HepG2 (cell line): ENCODE data around the gene MRM3. TPM values are rescaled to one million over a fixed set of nuclear protein-coding genes. Genes with fewer than 3 reads are reported as not detected.

ENCODE experiments used
- ATAC-seq: fragments of 200-7000 bp; cut with Tn5 transposase; 3 replicates; pipeline ENCODE4 v1.9.1; 2020; ENCODE audit warnings: mild to moderate bottlenecking, moderate library complexity
- Bru-seq: library from RNA; stranded (reverse); fragments of 400-500 nt; gene quantifications from one replicate; lab custom pipeline; 2021; lab: Mats Ljungman, UMichigan
- BruChase-seq, 2 experiments: library from RNA; stranded (reverse); fragments of 400-500 nt; gene quantifications; one replicate each; lab custom pipeline; 2021; lab: Mats Ljungman, UMichigan
- BruUV-seq: library from RNA; stranded (reverse); fragments of 400-500 nt; replicated peaks from 2 replicates; lab custom pipeline; 2021; lab: Mats Ljungman, UMichigan
- CTCF ChIA-PET: fragments of 300-600 bp; formaldehyde crosslinking; extraction: SDS; loops from one replicate; lab custom pipeline; 2021; ENCODE audit warnings: low total read pairs, inconsistent platforms, low intra/inter-chr PET ratio; lab: Yijun Ruan, JAX
- POLR2A ChIA-PET: fragments of 350-600 bp; sonication (Branson Sonifier 250); formaldehyde crosslinking; loops from one replicate; lab custom pipeline; 2020; ENCODE audit warnings: antibody characterized with exemption, inconsistent platforms; lab: Yijun Ruan, JAX
- DNase-seq: peaks from one replicate; pipeline ENCODE4 v3.0.0-alpha.2; 2015; ENCODE audit warnings: low spot score
- FAIRE-seq: peaks from 3 replicates; lab custom pipeline; 2011; peaks lifted over from hg19 to GRCh38; lab: Jason Lieb, UNC
- H2AFZ ChIP-seq: one replicate; pipeline ENCODE4 v1.6.1; 2011; ENCODE audit warnings: low read length, inconsistent platforms
- H3K27ac ChIP-seq: fragments of 300-600 bp; 3 replicates; pipeline ENCODE4 v1.8.0; 2011; ENCODE audit warnings: mixed run types, mild to moderate bottlenecking, mixed read lengths, low read length, inconsistent platforms; ENCODE audit not compliant: insufficient read depth; ENCODE audit errors: extremely low read length
- H3K27me3 ChIP-seq, 2 experiments: fragments of 200-600 bp in 1 of 2; 2 replicates in 1 of 2; 3 replicates in 1 of 2; pipeline versions ENCODE4 v1.6.0 to v1.8.0; 2011; ENCODE audit warnings: low read length in 2 of 2, mild to moderate bottlenecking in 2 of 2, moderate library complexity in 2 of 2, inconsistent platforms in 1 of 2; ENCODE audit not compliant: insufficient read depth in 2 of 2, control insufficient read depth in 1 of 2
- H3K36me3 ChIP-seq, 2 experiments: fragments of 200-600 bp in 1 of 2; replicated peaks in 1 of 2; 2 replicates in 1 of 2; 3 replicates in 1 of 2; pipeline versions ENCODE4 v1.5.1 to v1.8.0; 2011; ENCODE audit warnings: low read length in 2 of 2, inconsistent platforms in 1 of 2; ENCODE audit not compliant: insufficient read depth in 2 of 2, control insufficient read depth in 1 of 2
- H3K4me1 ChIP-seq: 2 replicates; pipeline ENCODE4 v1.5.1; 2012; ENCODE audit warnings: low read length, inconsistent platforms; ENCODE audit not compliant: insufficient read depth
- H3K4me2 ChIP-seq: 2 replicates; pipeline ENCODE4 v1.6.0; 2011; ENCODE audit warnings: low read depth, low read length, inconsistent platforms
- H3K4me3 ChIP-seq, 3 experiments: fragments of 200-600 bp in 1 of 3; sonication (generic), shearing (Covaris generic) in 1 of 3; replicated peaks in 1 of 3; 2 replicates each; pipeline ENCODE4 v1.5.1; 2011 to 2016; ENCODE audit warnings: low read length in 3 of 3, inconsistent platforms in 2 of 3, low read depth in 2 of 3, mild to moderate bottlenecking in 2 of 3, control low read depth in 1 of 3, mixed read lengths in 1 of 3; ENCODE audit not compliant: insufficient read depth in 1 of 3
- H3K79me2 ChIP-seq: one replicate; pipeline ENCODE4 v1.6.1; 2011; ENCODE audit warnings: low read length, inconsistent platforms; ENCODE audit not compliant: insufficient read depth
- H3K9ac ChIP-seq: 2 replicates; pipeline ENCODE4 v1.6.0; 2011; ENCODE audit warnings: mild to moderate bottlenecking, low read depth, low read length, inconsistent platforms; ENCODE audit not compliant: insufficient read depth
- H3K9me3 ChIP-seq: 2 replicates; pipeline ENCODE4 v1.5.1; 2012; ENCODE audit warnings: mild to moderate bottlenecking, low read length
- H4K20me1 ChIP-seq: 2 replicates; pipeline ENCODE4 v1.6.0; 2011; ENCODE audit warnings: inconsistent platforms, mild to moderate bottlenecking, low read length, moderate library complexity; ENCODE audit not compliant: insufficient read depth
- ATM ChIP-seq: fragments of 450-650 bp; IDR thresholded peaks from 2 replicates; pipeline ENCODE4 v1.7.1; 2017; ENCODE audit warnings: mild to moderate bottlenecking, borderline replicate concordance
- PAX8 ChIP-seq: sonication (generic); formaldehyde crosslinking; IDR thresholded peaks from 2 replicates; pipeline ENCODE4 v1.8.0; 2022; ENCODE audit warnings: mild to moderate bottlenecking, missing genetic modification reagents, borderline replicate concordance
- PRMT3 ChIP-seq: sonication (generic); formaldehyde crosslinking; IDR thresholded peaks from 2 replicates; pipeline ENCODE4 v1.8.1; 2022; ENCODE audit warnings: low read depth, mild to moderate bottlenecking, moderate library complexity, missing genetic modification reagents, borderline replicate concordance
- RBFOX2 ChIP-seq: fragments of 200-400 bp; formaldehyde crosslinking; IDR thresholded peaks from 2 replicates; pipeline ENCODE4 v1.6.1; 2017; ENCODE audit warnings: low read depth, mild to moderate bottlenecking, low read length
- SNAPC2 ChIP-seq: sonication (generic); formaldehyde crosslinking; IDR thresholded peaks from 2 replicates; pipeline ENCODE4 v1.8.1; 2022; ENCODE audit warnings: mild to moderate bottlenecking, missing genetic modification reagents
- SPEN ChIP-seq: sonication (generic); formaldehyde crosslinking; IDR thresholded peaks from 2 replicates; pipeline ENCODE4 v1.5.1; 2020; ENCODE audit warnings: low read depth, mild to moderate bottlenecking, missing genetic modification reagents
- ZFP36L2 ChIP-seq: sonication (generic); formaldehyde crosslinking; IDR thresholded peaks from 2 replicates; pipeline ENCODE4 v1.4.0; 2020; ENCODE audit warnings: missing genetic modification reagents
- ZNF530 ChIP-seq: sonication (generic); formaldehyde crosslinking; IDR thresholded peaks from 2 replicates; pipeline ENCODE4 v1.5.0; 2020; ENCODE audit warnings: low read depth, mild to moderate bottlenecking, missing genetic modification reagents
- ZNF567 ChIP-seq: sonication (generic); formaldehyde crosslinking; IDR thresholded peaks from 2 replicates; pipeline ENCODE4 v1.8.1; 2023; ENCODE audit warnings: mild to moderate bottlenecking, missing genetic modification reagents, borderline replicate concordance
- ZNF75D ChIP-seq: sonication (generic); formaldehyde crosslinking; IDR thresholded peaks from 2 replicates; pipeline ENCODE4 v1.8.1; 2023; ENCODE audit warnings: missing genetic modification reagents, mild to moderate bottlenecking, borderline replicate concordance
- ZNF773 ChIP-seq: sonication (generic); formaldehyde crosslinking; IDR thresholded peaks from 2 replicates; pipeline ENCODE4 v1.4.0; 2020; ENCODE audit warnings: missing genetic modification reagents, borderline replicate concordance
- ZNF839 ChIP-seq: sonication (generic); formaldehyde crosslinking; IDR thresholded peaks from 2 replicates; pipeline ENCODE4 v1.4.0; 2020; ENCODE audit warnings: missing genetic modification reagents, mild to moderate bottlenecking, borderline replicate concordance
- WGBS: methylation state at CpG from one replicate; pipeline ENCODE4 v1.1.6; 2017; ENCODE audit warnings: low lambda C conversion rate; 5-methylcytosine and 5-hydroxymethylcytosine counted together
- in situ Hi-C: cut with HindIII; loops from 2 replicates; pipeline ENCODE4 v1.10.0; 2017; ENCODE audit warnings: low pct_unique_long_range_greater_than_20kb; ENCODE audit not compliant: extremely low pct_ligation_motif_present
- intact Hi-C: fragments of 100-400 bp; cut with micrococcal nuclease; formaldehyde crosslinking; loops from one replicate; pipeline ENCODE4 v1.10.0; 2022; ENCODE audit not compliant: unreplicated experiment
- long read RNA-seq, 2 experiments: library from RNA in 1 of 2; library from polyadenylated mRNA in 1 of 2; stranded (forward) in 1 of 2; unstranded in 1 of 2; transcript quantifications; one replicate each; pipeline ENCODE4 v2.0.0, GENCODE V29; 2019 to 2022
- polyA minus RNA-seq, 3 experiments: library from RNA; depleted of rRNA, polyadenylated mRNA; stranded (reverse); fragments of >200 nt; gene quantifications; 2 replicates each; pipeline ENCODE4 v1.2.3, GENCODE V29; 2011; ENCODE audit warnings: low replicate concordance in 1 of 3
- polyA plus RNA-seq, 8 experiments: library from polyadenylated mRNA; depleted of rRNA in 3 of 8; stranded (reverse) in 7 of 8; unstranded in 1 of 8; fragments of >200 nt; fragmentation: Illumina TruSeq in 4 of 8; extraction: Trizol in 4 of 8; gene quantifications; 2 replicates each; pipeline versions ENCODE4 v1.2.1 to v1.2.3, GENCODE V29; 2011 to 2016; ENCODE audit warnings: low read depth in 4 of 8, missing spikeins in 1 of 8, mixed read lengths in 1 of 8; ENCODE audit not compliant: insufficient read depth in 1 of 8
- total RNA-seq, 5 experiments: library from RNA; depleted of rRNA; stranded (reverse); fragments of >200 nt; fragmentation: Illumina TruSeq; extraction: Trizol; gene quantifications; 2 replicates each; pipeline ENCODE4 v1.2.3, GENCODE V29; 2016; ENCODE audit warnings: low read depth in 1 of 5
- TF ChIP-seq, protein P1 (sequence below): sonication (generic); formaldehyde crosslinking; IDR thresholded peaks from 2 replicates; pipeline ENCODE4 v1.4.0; 2020; ENCODE audit warnings: mild to moderate bottlenecking, missing genetic modification reagents, borderline replicate concordance

Gene MRM3, protein sequence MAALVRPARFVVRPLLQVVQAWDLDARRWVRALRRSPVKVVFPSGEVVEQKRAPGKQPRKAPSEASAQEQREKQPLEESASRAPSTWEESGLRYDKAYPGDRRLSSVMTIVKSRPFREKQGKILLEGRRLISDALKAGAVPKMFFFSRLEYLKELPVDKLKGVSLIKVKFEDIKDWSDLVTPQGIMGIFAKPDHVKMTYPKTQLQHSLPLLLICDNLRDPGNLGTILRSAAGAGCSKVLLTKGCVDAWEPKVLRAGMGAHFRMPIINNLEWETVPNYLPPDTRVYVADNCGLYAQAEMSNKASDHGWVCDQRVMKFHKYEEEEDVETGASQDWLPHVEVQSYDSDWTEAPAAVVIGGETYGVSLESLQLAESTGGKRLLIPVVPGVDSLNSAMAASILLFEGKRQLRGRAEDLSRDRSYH
- 25.5 and 30.3 TPM in 2 replicates for total RNA-seq (2016; rRNA removed; fragmentation: Illumina TruSeq; extraction: Trizol)
- total RNA-seq (2016; cell fraction: cytosol; rRNA removed; fragmentation: Illumina TruSeq; extraction: Trizol; ENCODE audit: low read depth): 4.8 and 5.8 TPM in 2 replicates
- total RNA-seq (2016; cell fraction: insoluble cytoplasmic fraction; rRNA removed; fragmentation: Illumina TruSeq; extraction: Trizol): 26.8 and 31.7 TPM in 2 replicates
- 8.4 and 8.7 TPM in 2 replicates for total RNA-seq (2016; cell fraction: membrane; rRNA removed; fragmentation: Illumina TruSeq; extraction: Trizol)
- total RNA-seq (2016; cell fraction: nucleus; rRNA removed; fragmentation: Illumina TruSeq; extraction: Trizol): 17.8 and 20.7 TPM in 2 replicates
- 12.3 and 12.4 TPM in 2 replicates for polyA plus RNA-seq (2011; rRNA removed)
- polyA plus RNA-seq (2011; cell fraction: cytosol; rRNA removed): 16.1 and 17.4 TPM in 2 replicates
- polyA plus RNA-seq (2011; cell fraction: nucleus; rRNA removed): 9.4 and 10.2 TPM in 2 replicates
- 12.8 and 14.9 TPM in 2 replicates for polyA plus RNA-seq (2012)
- polyA plus RNA-seq (2016; cell fraction: cytosol; fragmentation: Illumina TruSeq; extraction: Trizol; ENCODE audit: low read depth): 3.0 and 3.1 TPM in 2 replicates
- 25.8 and 28.8 TPM in 2 replicates for polyA plus RNA-seq (2016; cell fraction: insoluble cytoplasmic fraction; fragmentation: Illumina TruSeq; extraction: Trizol; ENCODE audit: low read depth)
- polyA plus RNA-seq (2016; cell fraction: membrane; fragmentation: Illumina TruSeq; extraction: Trizol; ENCODE audit: low read depth): 4.6 and 4.9 TPM in 2 replicates
- 13.4 and 15.4 TPM in 2 replicates for polyA plus RNA-seq (2016; cell fraction: nucleus; fragmentation: Illumina TruSeq; extraction: Trizol; ENCODE audit: insufficient read depth, low read depth)
- 12.6 and 16.7 TPM in 2 replicates for polyA minus RNA-seq (2011; rRNA and poly(A)+ RNA removed; ENCODE audit: low replicate concordance)
- 6.9 and 10.1 TPM in 2 replicates for polyA minus RNA-seq (2011; cell fraction: cytosol; rRNA and poly(A)+ RNA removed)
- 28.8 and 34.7 TPM in 2 replicates for polyA minus RNA-seq (2011; cell fraction: nucleus; rRNA and poly(A)+ RNA removed)
- percentile 74 among the genes with signal in this experiment for Bru-seq, nascent RNA
- BruChase-seq, experiment 1, labeled RNA remaining after a 6-hour chase: percentile 70 among the genes with signal in this experiment
- BruChase-seq, experiment 2, labeled RNA remaining after a 2-hour chase: percentile 75 among the genes with signal in this experiment
- long read RNA-seq, experiment 1, transcript MRM3-201 (4 exons, 1,809 nt): major isoform, 41 of 49 reads
- long read RNA-seq, experiment 1, partial matches to known transcripts: 3 of 49 reads
- long read RNA-seq, experiment 1, other reads (novel, unspliced or antisense): 2 of 49 reads
- long read RNA-seq, experiment 2, transcript MRM3-201 (4 exons, 1,809 nt): major isoform, 31 of 57 reads
- long read RNA-seq, experiment 2, partial matches to known transcripts: 3 of 57 reads
- long read RNA-seq, experiment 2, other reads (novel, unspliced or antisense): 21 of 57 reads

DNA sequence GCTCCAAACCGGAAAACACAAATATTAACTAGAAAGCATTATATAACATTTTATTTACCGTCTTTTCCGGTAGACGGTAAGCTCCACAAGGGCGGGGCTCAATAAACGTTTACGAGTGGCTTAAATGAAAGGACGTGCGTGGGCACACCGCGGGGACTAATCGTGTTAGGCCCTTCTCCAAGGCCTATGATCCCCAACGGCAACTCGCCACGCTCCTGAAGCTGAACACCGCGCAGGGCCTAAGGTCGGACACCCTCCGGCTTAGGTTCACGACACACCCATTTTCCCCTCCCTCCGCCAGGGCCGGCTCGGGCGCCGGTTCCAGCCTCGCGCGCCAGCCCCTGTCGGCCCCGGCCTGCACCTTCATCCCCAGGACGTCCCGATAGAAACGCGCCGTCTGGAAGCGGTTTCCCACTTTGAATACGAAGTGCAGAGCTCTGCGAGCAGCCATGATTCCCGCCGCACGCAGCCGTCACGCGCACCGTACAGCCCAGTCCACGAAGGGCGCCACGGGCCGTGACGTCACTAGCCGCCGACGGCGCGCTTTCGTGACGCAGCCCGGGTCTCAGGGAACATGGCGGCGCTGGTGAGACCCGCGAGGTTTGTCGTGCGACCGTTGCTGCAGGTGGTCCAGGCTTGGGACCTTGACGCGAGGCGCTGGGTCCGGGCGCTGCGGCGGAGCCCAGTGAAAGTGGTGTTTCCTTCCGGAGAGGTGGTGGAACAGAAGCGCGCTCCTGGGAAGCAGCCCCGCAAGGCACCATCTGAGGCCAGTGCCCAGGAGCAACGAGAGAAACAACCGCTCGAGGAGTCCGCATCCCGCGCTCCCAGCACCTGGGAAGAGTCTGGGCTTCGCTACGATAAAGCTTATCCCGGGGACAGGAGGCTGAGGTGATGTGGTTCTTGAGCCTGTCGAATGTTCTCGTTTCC is at the start of gene MRM3, which contains the start of gene GLOD4:
MRM3 (plus strand) TSS at position 549 of the 927 bp plus-strand sequence; CDS start at position 575, 26 bp downstream.
GLOD4 (minus strand) TSS at position 476 of the 927 bp plus-strand sequence; CDS start at position 451, 25 bp downstream.
- intact Hi-C loops: loop anchor here (5.0 kb wide), 1 partner anchor 215 kb away; the partner anchor contains the start of gene TIMM22
- H2AFZ ChIP-seq: peak within 1 kb of the TSS; percentile 20
- no peaks in the 10 kb centered on the region for H4K20me1 ChIP-seq
- 2% methylated on average over 20 of the region's 87 CpGs for WGBS
- FAIRE-seq (no peak), DNase-seq (peak; percentile 73), ATAC-seq (peak; percentile 93)
- no peaks in the 10 kb centered on the region for H3K9me3 ChIP-seq
- H3K4me1 ChIP-seq: peaks cover 25% of the 10 kb centered on the region
- peak within 1 kb of the TSS; percentile 82 for H3K27ac ChIP-seq
- H3K79me2 ChIP-seq: peaks cover 52% of the 10 kb centered on the region
- CTCF ChIA-PET: no interaction called here
- peak within 1 kb of the TSS; percentile 87 for H3K4me2 ChIP-seq
- BruUV-seq: TSS peak; percentile 73
- H3K27me3 ChIP-seq: no peaks in the 10 kb centered on the region; a peak in 1 of 5 replicates
- POLR2A ChIA-PET: interaction anchor here (0.8 to 3.1 kb wide), 7 partner anchors 10 to 214 kb away, joined by 3 to 27 read pairs (median 4); partner anchors contain the start of genes GEMIN4, NXN and TIMM22
- H3K4me3 ChIP-seq: peak within 1 kb of the TSS; percentile 84 to 99 (median 97)
- H3K9ac ChIP-seq: peak within 1 kb of the TSS; percentile 93
- H3K36me3 ChIP-seq: peaks cover 2 to 31% of the 10 kb centered on the region in 2 experiments; a peak in 4 of 5 replicates
- in situ Hi-C loops: loop anchor here (5.0 kb wide), 1 partner anchor 200 kb away; no protein-coding TSS in a partner anchor
- TF ChIP-seq ZNF839: no peak
- TF ChIP-seq RBFOX2: peak; percentile 98
- no peak for TF ChIP-seq ZNF75D (CRISPR knock-in tag)
- TF ChIP-seq SPEN (CRISPR knock-in tag): peak; percentile 98
- TF ChIP-seq SNAPC2 (CRISPR knock-in tag): no peak
- no peak for TF ChIP-seq ATM
- TF ChIP-seq ZNF567 (CRISPR knock-in tag): no peak; the same call in 1 of the 2 replicates
- TF ChIP-seq ZNF530 (CRISPR knock-in tag): no peak
- TF ChIP-seq ZNF773: no peak
- TF ChIP-seq ZFP36L2 (CRISPR knock-in tag): no peak
- peak; percentile 82; the same call in 1 of the 2 replicates for TF ChIP-seq PRMT3 (CRISPR knock-in tag)
- TF ChIP-seq PAX8 (CRISPR knock-in tag): peak; percentile 52; the same call in 1 of the 2 replicates
- TF ChIP-seq, protein P1, sequence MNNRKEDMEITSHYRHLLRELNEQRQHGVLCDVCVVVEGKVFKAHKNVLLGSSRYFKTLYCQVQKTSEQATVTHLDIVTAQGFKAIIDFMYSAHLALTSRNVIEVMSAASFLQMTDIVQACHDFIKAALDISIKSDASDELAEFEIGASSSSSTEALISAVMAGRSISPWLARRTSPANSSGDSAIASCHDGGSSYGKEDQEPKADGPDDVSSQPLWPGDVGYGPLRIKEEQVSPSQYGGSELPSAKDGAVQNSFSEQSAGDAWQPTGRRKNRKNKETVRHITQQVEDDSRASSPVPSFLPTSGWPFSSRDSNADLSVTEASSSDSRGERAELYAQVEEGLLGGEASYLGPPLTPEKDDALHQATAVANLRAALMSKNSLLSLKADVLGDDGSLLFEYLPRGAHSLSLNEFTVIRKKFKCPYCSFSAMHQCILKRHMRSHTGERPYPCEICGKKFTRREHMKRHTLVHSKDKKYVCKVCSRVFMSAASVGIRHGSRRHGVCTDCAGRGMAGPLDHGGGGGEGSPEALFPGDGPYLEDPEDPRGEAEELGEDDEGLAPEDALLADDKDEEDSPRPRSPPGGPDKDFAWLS: 0 out of 2 replicates have a peak, but pooled peaks have one; percentile 79
